DOHH2 (cell line): ENCODE measurements around the gene ERH.

ENCODE experiments used
- CTCF ChIP-seq: fragments of 200-600 bp; sonication (generic); IDR thresholded peaks from one replicate; pipeline ENCODE4 v1.5.1; 2014; ENCODE audit warnings: antibody characterized with exemption, mild to moderate bottlenecking, low read depth, low read length; ENCODE audit not compliant: poor library complexity, severe bottlenecking
- EZH2phosphoT487 ChIP-seq: fragments of 200-600 bp; sonication (generic); IDR thresholded peaks from 2 replicates; pipeline ENCODE4 v1.6.1; 2017; ENCODE audit warnings: borderline replicate concordance, mild to moderate bottlenecking, antibody characterized with exemption, low read length, moderate library complexity, mixed read lengths

DNA sequence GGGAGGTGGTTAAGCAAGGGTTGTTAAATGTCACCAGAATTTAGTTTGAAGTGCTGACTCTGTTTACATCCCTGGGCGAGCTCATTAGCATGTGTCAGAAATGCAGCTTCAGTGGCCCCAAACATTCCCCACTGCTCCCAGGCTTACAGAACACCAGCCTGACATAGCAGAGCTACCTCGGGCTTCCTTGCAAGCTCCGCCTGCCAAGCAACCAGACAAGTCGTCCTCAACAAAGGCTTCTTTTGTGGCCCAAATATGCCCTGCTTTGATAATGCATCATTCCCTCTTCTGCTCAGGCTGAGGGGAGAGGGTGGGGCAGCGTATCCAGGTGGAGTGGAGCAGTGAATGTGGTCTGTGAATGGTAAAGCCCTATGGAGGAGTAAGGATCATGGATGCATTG, 28.0 kb downstream of the ERH start:
- TF ChIP-seq CTCF = no peak
- no peak for TF ChIP-seq EZH2phosphoT487
